IMR-90 (cell line): ENCODE data around the gene PCBP3. TPM values are rescaled to one million over a fixed set of nuclear protein-coding genes. Genes with fewer than 3 reads are reported as not detected.

Experiments used
- ATAC-seq: fragments of 200-7000 bp; cut with Tn5 transposase; 2 replicates; pipeline ENCODE4 v1.9.1; 2020; ENCODE audit warnings: low read depth, mild to moderate bottlenecking, moderate library complexity
- BruUV-seq: library from RNA; stranded (reverse); fragments of 400-500 nt; replicated peaks from 2 replicates; lab custom pipeline; 2021; lab: Mats Ljungman, UMichigan
- CTCF ChIA-PET: fragments of 300-600 bp; formaldehyde crosslinking; extraction: SDS; loops from one replicate; lab custom pipeline; 2021; ENCODE audit warnings: antibody characterized with exemption; lab: Yijun Ruan, JAX
- POLR2A ChIA-PET: fragments of 300-600 bp; sonication (Branson Sonifier 250); formaldehyde crosslinking; loops from one replicate; lab custom pipeline; 2022; ENCODE audit warnings: antibody characterized with exemption; ENCODE audit not compliant: unreplicated experiment; lab: Charles Lee
- DNase-seq: peaks from one replicate; pipeline ENCODE4 v3.0.0; 2013
- H2AFZ ChIP-seq: replicated peaks from 2 replicates; pipeline ENCODE3; 2013; ENCODE audit warnings: low read length, mild to moderate bottlenecking; ENCODE audit not compliant: poor library complexity
- H2AK5ac ChIP-seq: 2 replicates; pipeline ENCODE4 v1.6.1; 2013; ENCODE audit warnings: low read depth, low read length, inconsistent platforms
- H2AK9ac ChIP-seq: replicated peaks from 2 replicates; pipeline ENCODE3; 2013; ENCODE audit warnings: mild to moderate bottlenecking, low read depth, low read length, moderate library complexity; ENCODE audit not compliant: poor library complexity
- H2BK120ac ChIP-seq: 2 replicates; pipeline ENCODE4 v1.6.1; 2013; ENCODE audit warnings: low read depth, low read length, inconsistent platforms
- H2BK15ac ChIP-seq: 3 replicates; pipeline ENCODE4 v1.6.1; 2013; ENCODE audit warnings: low read depth, low read length, inconsistent platforms
- H2BK20ac ChIP-seq: 2 replicates; pipeline ENCODE4 v1.6.1; 2013; ENCODE audit warnings: low read depth, mild to moderate bottlenecking, inconsistent platforms, low read length, moderate library complexity
- H2BK5ac ChIP-seq: 2 replicates; pipeline ENCODE4 v1.6.1; 2013; ENCODE audit warnings: mild to moderate bottlenecking, low read depth, low read length, inconsistent platforms; ENCODE audit not compliant: poor library complexity, severe bottlenecking
- H3K14ac ChIP-seq: replicated peaks from 2 replicates; pipeline ENCODE4 v1.6.1; 2013; ENCODE audit warnings: low read depth, low read length, inconsistent platforms
- H3K18ac ChIP-seq: 2 replicates; pipeline ENCODE4 v1.6.1; 2013; ENCODE audit warnings: low read depth, low read length, control low read depth
- H3K23ac ChIP-seq: 2 replicates; pipeline ENCODE4 v1.6.1; 2013; ENCODE audit warnings: low read depth, low read length, inconsistent platforms
- H3K27ac ChIP-seq: 2 replicates; pipeline ENCODE4 v1.5.1; 2013; ENCODE audit warnings: mild to moderate bottlenecking, control low read depth, low read length; ENCODE audit not compliant: insufficient read depth
- H3K27me3 ChIP-seq: 2 replicates; pipeline ENCODE4 v1.6.1; 2013; ENCODE audit warnings: low read length; ENCODE audit not compliant: control insufficient read depth, insufficient read depth
- H3K36me3 ChIP-seq: 2 replicates; pipeline ENCODE4 v1.6.1; 2013; ENCODE audit warnings: low read length, mixed read lengths; ENCODE audit not compliant: control insufficient read depth, insufficient read depth
- H3K4ac ChIP-seq: 2 replicates; pipeline ENCODE4 v1.6.1; 2013; ENCODE audit warnings: low read depth, low read length, inconsistent platforms
- H3K4me1 ChIP-seq: 2 replicates; pipeline ENCODE4 v1.6.1; 2013; ENCODE audit warnings: low read length, mixed read lengths; ENCODE audit not compliant: control insufficient read depth, insufficient read depth
- H3K4me2 ChIP-seq: 2 replicates; pipeline ENCODE4 v1.6.1; 2013; ENCODE audit warnings: low read depth, mild to moderate bottlenecking, control low read depth, low read length, moderate library complexity
- H3K4me3 ChIP-seq: 2 replicates; pipeline ENCODE4 v1.5.1; 2013; ENCODE audit warnings: low read depth, mild to moderate bottlenecking, control low read depth, low read length, moderate library complexity; ENCODE audit not compliant: insufficient read depth
- H3K56ac ChIP-seq: 2 replicates; pipeline ENCODE4 v1.6.1; 2013; ENCODE audit warnings: low read length, inconsistent platforms; ENCODE audit not compliant: insufficient read depth; ENCODE audit errors: extremely low read depth
- H3K79me1 ChIP-seq, 2 experiments: 2 replicates each; pipeline ENCODE4 v1.6.1; 2013; ENCODE audit warnings: low read length in 2 of 2, inconsistent platforms in 1 of 2, low read depth in 1 of 2
- H3K9ac ChIP-seq: 2 replicates; pipeline ENCODE4 v1.6.1; 2013; ENCODE audit warnings: low read depth, low read length, control low read depth
- H3K9me1 ChIP-seq: 2 replicates; pipeline ENCODE4 v1.6.1; 2013; ENCODE audit warnings: low read length, inconsistent platforms; ENCODE audit not compliant: insufficient read depth
- H3K9me3 ChIP-seq: 2 replicates; pipeline ENCODE4 v1.6.1; 2013; ENCODE audit warnings: low read length; ENCODE audit not compliant: control insufficient read depth, insufficient read depth
- H4K20me1 ChIP-seq: 2 replicates; pipeline ENCODE4 v1.6.1; 2013; ENCODE audit warnings: low read length, inconsistent platforms; ENCODE audit not compliant: insufficient read depth
- H4K5ac ChIP-seq: 2 replicates; pipeline ENCODE4 v1.6.1; 2013; ENCODE audit warnings: mild to moderate bottlenecking, low read depth, low read length, control low read depth
- H4K8ac ChIP-seq, 2 experiments: 2 replicates each; pipeline ENCODE4 v1.6.1; 2013; ENCODE audit warnings: low read depth in 2 of 2, low read length in 2 of 2, control low read depth in 1 of 2, inconsistent platforms in 1 of 2
- H4K91ac ChIP-seq: 2 replicates; pipeline ENCODE4 v1.6.1; 2013; ENCODE audit warnings: low read depth, low read length, inconsistent platforms; ENCODE audit not compliant: insufficient read depth
- BHLHE40 ChIP-seq: fragments of 150-350 bp; IDR thresholded peaks from 2 replicates; pipeline ENCODE4 v1.6.1; 2016; ENCODE audit warnings: mild to moderate bottlenecking, low read depth, low read length
- CEBPB ChIP-seq: IDR thresholded peaks from 2 replicates; pipeline ENCODE4 v1.6.1; 2012; ENCODE audit warnings: low read depth, low read length, improper control_type of control experiment
- CHD1 ChIP-seq: IDR thresholded peaks from 2 replicates; pipeline ENCODE4 v1.6.1; 2012; ENCODE audit warnings: low read depth, low read length, improper control_type of control experiment
- ELK1 ChIP-seq: fragments of 150-350 bp; IDR thresholded peaks from 2 replicates; pipeline ENCODE4 v1.6.1; 2016; ENCODE audit warnings: low read depth, mild to moderate bottlenecking, low read length, moderate library complexity, borderline replicate concordance
- FOS ChIP-seq: fragments of 150-350 bp; IDR thresholded peaks from 2 replicates; pipeline ENCODE4 v1.6.1; 2016; ENCODE audit warnings: low read depth, low read length
- MAFK ChIP-seq: IDR thresholded peaks from 2 replicates; pipeline ENCODE4 v1.6.1; 2012; ENCODE audit warnings: low read depth, low read length, improper control_type of control experiment
- MAZ ChIP-seq: IDR thresholded peaks from 2 replicates; pipeline ENCODE4 v1.6.1; 2012; ENCODE audit warnings: low read depth, mild to moderate bottlenecking, low read length, improper control_type of control experiment, moderate library complexity, borderline replicate concordance
- NFE2L2 ChIP-seq: fragments of 150-350 bp; IDR thresholded peaks from 2 replicates; pipeline ENCODE4 v1.6.1; 2016; ENCODE audit warnings: low read depth, mild to moderate bottlenecking, low read length
- POLR2A ChIP-seq: IDR thresholded peaks from 2 replicates; pipeline ENCODE4 v1.6.1; 2012; ENCODE audit warnings: mild to moderate bottlenecking, low read depth, low read length
- RAD21 ChIP-seq: IDR thresholded peaks from 2 replicates; pipeline ENCODE4 v1.6.1; 2012; ENCODE audit warnings: low read length, improper control_type of control experiment
- RCOR1 ChIP-seq: IDR thresholded peaks from 2 replicates; pipeline ENCODE4 v1.6.1; 2012; ENCODE audit warnings: mild to moderate bottlenecking, low read length, improper control_type of control experiment; ENCODE audit not compliant: insufficient replicate concordance
- RFX5 ChIP-seq: IDR thresholded peaks from 2 replicates; pipeline ENCODE4 v1.8.0; 2012; ENCODE audit warnings: low read depth, mild to moderate bottlenecking, low read length, moderate library complexity
- SMC3 ChIP-seq: fragments of 150-350 bp; IDR thresholded peaks from 2 replicates; pipeline ENCODE4 v1.6.1; 2016; ENCODE audit warnings: low read depth, mild to moderate bottlenecking, antibody characterized with exemption, low read length, moderate library complexity
- USF2 ChIP-seq: fragments of 150-350 bp; IDR thresholded peaks from 2 replicates; pipeline ENCODE4 v1.6.1; 2017; ENCODE audit warnings: mild to moderate bottlenecking, antibody characterized with exemption, low read length, low read depth
- WGBS, 2 experiments: methylation state at CpG; one replicate each; pipeline versions ENCODE4 v1.1.5 to v1.1.7; 2013; ENCODE audit warnings: missing lambda C conversion rate in 2 of 2; ENCODE audit not compliant: insufficient read length in 1 of 2; ENCODE audit errors: extremely low coverage in 2 of 2; 5-methylcytosine and 5-hydroxymethylcytosine counted together
- dilution Hi-C: fragments of 300-500 bp; cut with HindIII; formaldehyde crosslinking; loops from one replicate; pipeline ENCODE4 v1.14.3; 2018; ENCODE audit warnings: low sequenced_read_pairs; ENCODE audit not compliant: unreplicated experiment
- in situ Hi-C: fragments of 300-500 bp; cut with MboI; formaldehyde crosslinking; loops from 3 replicates; pipeline ENCODE4 v1.14.3; 2019; ENCODE audit warnings: low sequenced_read_pairs, inconsistent platforms, mixed read lengths
- intact Hi-C: fragments of 100-400 bp; cut with micrococcal nuclease; formaldehyde crosslinking; loops from 2 replicates; pipeline ENCODE4 v1.10.0; 2022
- polyA plus RNA-seq, 3 experiments: library from polyadenylated mRNA; depleted of rRNA; stranded (reverse); fragments of >200 nt; gene quantifications; 2 replicates each; pipeline ENCODE4 v1.2.3, GENCODE V29; 2012; ENCODE audit warnings: low replicate concordance in 1 of 3
- total RNA-seq: library from RNA; depleted of rRNA; stranded (reverse); fragments of >200 nt; gene quantifications from 2 replicates; pipeline ENCODE4 v1.2.3, GENCODE V29; 2012

Gene PCBP3
- total and polyA plus RNA-seq, 2 of the 4 experiments (the other 2 are of a cell fraction), result 2.9 to 3.9 TPM

GRCh38 chr21:45875416-45875760 is 231.9 kb downstream of the PCBP3 start (continued):
- TF ChIP-seq ELK1, result no peak
- TF ChIP-seq MAZ, result no peak
- no peak for TF ChIP-seq POLR2A

- Histone ChIP-seq H3K9me3 (no peaks in the 10 kb centered on the region), H3K14ac (peak overlapping the region; percentile 96), H3K4me1 (peaks cover 38% of the 10 kb centered on the region), H3K18ac (peak overlapping the region; percentile 97), H3K27ac (peak overlapping the region; percentile 97), H2BK20ac (peak overlapping the region; percentile 100), H2AK5ac (peak overlapping the region; percentile 100), H2BK15ac (peak overlapping the region; percentile 100), H3K9me1 (peaks cover 30% of the 10 kb centered on the region), H4K91ac (peak overlapping the region; percentile 100), H3K23ac (peak overlapping the region; percentile 97), H4K20me1 (no peaks in the 10 kb centered on the region), H4K8ac (peak overlapping the region; percentile 99), H3K27me3 (no peaks in the 10 kb centered on the region), H2AK9ac (peak overlapping the region; percentile 96), H2BK5ac (peak overlapping the region; percentile 100), H3K79me1 (peaks cover 0 to 29% of the 10 kb centered on the region in 2 experiments; a peak in 2 of 4 replicates), H3K9ac (peak overlapping the region; percentile 64; the same call in 1 of the 2 replicates), H3K56ac (peak overlapping the region; percentile 93), H4K5ac (peak overlapping the region; percentile 97), H2AFZ (peak overlapping the region; percentile 90), H3K4me2 (no peak overlapping the region), H3K36me3 (no peaks in the 10 kb centered on the region), H2BK120ac (peak overlapping the region; percentile 100), H3K4me3 (no peak overlapping the region), H3K4ac (peak overlapping the region; percentile 100)
- DNase-seq, result no peak
- in situ Hi-C loops, result no loop called here
- intact Hi-C loops, result loop anchor here (2.0 kb wide), 1 partner anchor 43 kb away; no protein-coding TSS in a partner anchor
- ChIA-PET CTCF (interaction anchor here (1.0 kb wide), 1 partner anchor 411 kb away, joined by 3 read pairs; no protein-coding TSS in a partner anchor), POLR2A (no interaction called here)
- no TSS peak for BruUV-seq
- dilution Hi-C loops, result no loop called here
- 92% methylated on average over 7 of the region's 12 CpGs; no CpG with 5 or more reads in 1 of the 2 experiments for WGBS, 2 experiments
- no peak for ATAC-seq
- TF ChIP-seq MAFK, result no peak
- no peak for TF ChIP-seq SMC3
- TF ChIP-seq CEBPB, result no peak
- TF ChIP-seq FOS, result no peak
- no peak for TF ChIP-seq RAD21
- TF ChIP-seq NFE2L2, result no peak
- no peak for TF ChIP-seq USF2
- TF ChIP-seq CHD1, result no peak
- TF ChIP-seq RFX5, result no peak
- TF ChIP-seq POLR2A, result no peak
- no peak for TF ChIP-seq BHLHE40
- no peak for TF ChIP-seq RCOR1
- no peak for TF ChIP-seq ELK1
- no peak for TF ChIP-seq MAZ
Observed at GRCh38 chr21:45875881-45876280, 232.4 kb downstream of the PCBP3 start.
